D721Med (cell line): ENCODE measurements around the gene HOXA6.

ENCODE experiments used
- DNase-seq: peaks from one replicate; pipeline ENCODE4 v3.0.0; 2011; ENCODE audit warnings: low spot score; ENCODE audit not compliant: insufficient read length
- FAIRE-seq: peaks from 2 replicates; lab custom pipeline; 2011; peaks lifted over from hg19 to GRCh38; lab: Jason Lieb, UNC
- TF ChIP-seq, protein P1 (sequence below): IDR thresholded peaks from 2 replicates; pipeline ENCODE4 v1.5.1; 2012; ENCODE audit warnings: mild to moderate bottlenecking, control low read depth; ENCODE audit not compliant: insufficient read depth; ENCODE audit errors: missing control alignments

The HOXA6 gene

DNA sequence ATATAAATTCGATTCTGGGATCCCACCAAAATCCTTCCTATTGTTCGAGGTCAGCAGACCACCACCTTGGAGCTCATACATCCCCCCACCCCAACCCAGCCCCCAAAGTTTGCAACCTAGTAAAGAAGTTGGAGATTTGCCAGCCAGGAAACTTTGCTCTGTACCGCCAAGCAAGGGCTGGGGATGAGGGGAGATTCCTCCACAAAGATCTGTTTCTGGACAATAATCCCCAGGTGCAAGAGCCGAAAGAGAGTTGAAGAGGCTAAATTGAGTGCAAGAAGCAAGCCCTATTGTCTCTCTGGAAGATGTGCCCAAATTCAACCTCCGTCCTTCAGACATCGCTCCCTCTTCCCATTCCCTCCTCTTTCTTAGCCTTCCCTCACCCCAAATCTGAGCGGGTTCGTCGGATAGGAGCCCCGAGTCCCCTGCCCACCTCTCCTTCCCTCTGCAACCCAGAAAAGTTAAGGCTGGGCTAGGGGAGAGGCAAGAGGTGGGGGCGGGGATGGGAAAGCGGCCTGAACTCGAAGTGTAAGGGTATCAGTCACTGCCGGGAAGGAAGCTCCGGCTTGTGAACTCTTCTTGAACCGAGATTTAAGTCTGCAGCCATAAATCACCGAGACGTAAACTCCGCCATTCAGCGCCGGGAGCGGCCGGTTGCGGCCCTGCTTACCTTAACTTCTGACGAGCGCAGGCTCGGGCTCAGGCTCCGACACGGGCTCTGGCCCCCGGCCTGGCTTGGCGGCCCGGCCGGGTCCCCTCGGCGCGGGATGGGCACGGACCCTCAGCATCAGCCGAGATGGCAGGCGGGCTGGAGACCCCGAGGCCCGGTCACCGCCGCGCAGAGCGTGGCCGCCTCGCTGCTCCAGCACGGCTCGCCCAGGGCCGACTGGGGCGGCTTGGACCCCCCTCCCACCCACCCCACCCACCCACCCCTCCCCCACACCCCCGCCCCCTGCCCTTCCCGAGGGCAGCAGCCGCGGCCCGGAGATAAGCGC lies 34.3 kb downstream of the HOXA6 start:
- TF ChIP-seq, protein P1, sequence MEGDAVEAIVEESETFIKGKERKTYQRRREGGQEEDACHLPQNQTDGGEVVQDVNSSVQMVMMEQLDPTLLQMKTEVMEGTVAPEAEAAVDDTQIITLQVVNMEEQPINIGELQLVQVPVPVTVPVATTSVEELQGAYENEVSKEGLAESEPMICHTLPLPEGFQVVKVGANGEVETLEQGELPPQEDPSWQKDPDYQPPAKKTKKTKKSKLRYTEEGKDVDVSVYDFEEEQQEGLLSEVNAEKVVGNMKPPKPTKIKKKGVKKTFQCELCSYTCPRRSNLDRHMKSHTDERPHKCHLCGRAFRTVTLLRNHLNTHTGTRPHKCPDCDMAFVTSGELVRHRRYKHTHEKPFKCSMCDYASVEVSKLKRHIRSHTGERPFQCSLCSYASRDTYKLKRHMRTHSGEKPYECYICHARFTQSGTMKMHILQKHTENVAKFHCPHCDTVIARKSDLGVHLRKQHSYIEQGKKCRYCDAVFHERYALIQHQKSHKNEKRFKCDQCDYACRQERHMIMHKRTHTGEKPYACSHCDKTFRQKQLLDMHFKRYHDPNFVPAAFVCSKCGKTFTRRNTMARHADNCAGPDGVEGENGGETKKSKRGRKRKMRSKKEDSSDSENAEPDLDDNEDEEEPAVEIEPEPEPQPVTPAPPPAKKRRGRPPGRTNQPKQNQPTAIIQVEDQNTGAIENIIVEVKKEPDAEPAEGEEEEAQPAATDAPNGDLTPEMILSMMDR, result no peak
- no peak for FAIRE-seq
- no peak for DNase-seq

DNA sequence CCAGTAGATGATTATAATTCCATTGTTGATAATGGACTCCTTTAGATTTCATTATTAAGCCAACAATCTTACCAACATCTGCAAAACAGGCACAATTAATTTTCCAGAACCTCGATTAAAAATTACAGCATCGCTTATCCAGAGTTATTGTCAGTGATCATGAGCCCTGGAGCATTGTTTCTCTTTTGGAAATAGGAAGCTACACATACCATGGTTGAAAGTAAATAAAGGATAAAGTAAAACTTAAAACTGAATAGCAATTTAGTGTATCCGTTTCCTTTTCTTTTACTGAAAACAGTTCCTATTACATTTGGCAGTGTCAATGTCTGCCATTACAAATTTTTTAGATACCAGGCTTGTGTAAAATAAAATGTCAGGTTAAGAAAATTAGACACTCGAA lies 35.2 kb downstream of the HOXA6 start:
- FAIRE-seq (no peak), DNase-seq (no peak)

DNA sequence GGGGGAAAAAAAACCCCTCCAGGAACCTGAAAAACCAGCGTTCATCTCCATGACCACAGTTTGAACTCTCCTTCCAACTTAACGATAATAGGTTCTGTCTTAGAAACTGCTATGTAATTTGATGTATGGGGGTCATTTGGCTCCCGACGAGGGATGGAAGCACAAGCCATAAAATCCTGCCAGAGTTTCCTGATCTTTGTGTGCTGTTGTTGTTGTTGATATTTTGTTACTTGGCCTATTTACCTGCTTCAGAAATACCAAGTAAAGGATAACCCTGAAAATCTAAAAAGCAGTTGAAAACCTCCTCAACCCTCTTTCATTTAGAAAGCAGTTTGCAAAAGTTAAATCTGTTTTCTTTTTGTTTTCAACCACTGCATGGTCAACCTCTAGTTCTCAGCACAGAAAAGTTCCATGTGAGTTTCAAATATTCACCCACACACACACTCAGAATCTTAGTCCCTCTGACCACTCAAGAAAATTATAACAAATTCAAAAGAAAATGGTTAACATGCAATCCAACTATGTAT lies 35.8 kb downstream of the HOXA6 start:
- no peak for DNase-seq
- no peak for FAIRE-seq
- TF ChIP-seq, protein P1, result no peak

More for the DNA sequence above, 35.2 kb downstream of the HOXA6 start:
- TF ChIP-seq, protein P1, result no peak

DNA sequence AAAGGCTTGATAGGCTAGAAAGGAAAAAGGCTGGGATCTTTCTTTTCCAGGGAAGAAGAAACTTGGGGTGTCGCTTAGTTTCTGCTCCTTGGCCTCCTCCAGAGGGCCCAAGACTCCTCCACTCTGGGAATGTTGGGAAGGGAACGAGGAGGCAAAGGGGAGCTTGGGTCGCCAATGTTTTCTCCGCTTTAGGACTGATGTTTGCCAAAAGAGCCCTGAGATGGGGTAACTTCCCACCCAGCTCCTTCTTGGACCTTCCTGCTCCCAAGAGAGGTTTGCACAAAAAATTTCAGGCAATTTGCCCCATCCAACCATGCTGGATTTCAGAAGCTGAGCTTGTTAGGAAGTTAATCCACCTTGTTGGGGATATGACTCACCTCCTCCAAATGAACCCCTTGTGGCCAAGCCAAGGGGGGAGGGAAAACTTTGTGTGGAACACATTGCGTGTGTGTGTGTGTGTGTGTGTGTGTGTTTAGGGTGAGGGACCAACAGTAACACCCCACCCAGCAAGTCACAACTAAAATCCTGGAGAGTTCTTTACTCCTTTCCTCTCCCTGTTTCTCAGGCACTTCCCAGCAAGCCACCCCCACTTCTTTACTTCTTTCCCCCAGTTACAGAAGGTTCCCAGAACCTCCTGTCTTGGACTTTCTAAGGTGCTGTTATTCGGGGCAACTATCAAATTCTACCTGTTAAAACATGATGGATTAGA lies 36.4 kb downstream of the HOXA6 start:
- FAIRE-seq (no peak), DNase-seq (no peak)
- TF ChIP-seq, protein P1, result no peak

DNA sequence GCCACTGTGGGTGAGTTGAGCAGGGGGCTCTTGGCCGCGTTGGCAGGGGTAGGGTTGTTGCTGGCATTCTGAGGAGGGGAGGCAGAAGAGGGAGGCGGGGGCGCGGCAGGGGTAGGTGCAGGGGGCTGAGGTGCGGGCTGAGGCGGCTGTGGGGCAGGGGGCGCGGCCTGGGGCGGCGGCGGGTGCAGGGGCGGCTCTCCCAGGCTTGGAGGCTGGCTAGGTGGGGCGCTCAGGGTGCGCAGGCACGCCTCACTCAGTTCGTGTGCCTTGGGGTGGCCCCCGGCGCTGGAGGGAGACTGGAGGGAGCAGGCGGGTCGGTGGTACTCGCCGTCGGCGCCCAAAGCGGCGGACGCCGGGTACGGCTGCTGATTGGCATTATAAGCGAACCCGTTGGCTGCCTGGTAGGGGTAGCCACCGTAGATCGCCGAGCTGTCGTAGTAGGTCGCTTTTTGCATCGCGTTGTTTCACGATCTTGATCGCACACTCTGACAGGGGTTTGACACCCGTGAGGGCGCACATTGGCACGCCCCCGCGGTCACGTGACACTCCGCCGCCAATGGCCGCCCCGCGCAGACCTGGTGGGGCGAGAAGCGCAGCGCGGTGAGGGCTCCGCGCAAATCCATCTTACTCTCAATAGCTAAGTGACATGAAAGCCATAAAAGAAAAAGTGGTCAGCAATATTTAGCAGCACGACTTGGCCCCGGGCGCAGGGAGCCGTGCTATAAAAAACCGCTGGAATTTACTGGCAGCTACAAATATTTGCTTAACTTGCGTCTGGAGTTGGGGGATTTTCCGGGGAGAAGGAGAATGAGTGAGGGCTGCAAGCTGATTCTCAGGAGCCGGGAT lies 37.2 kb downstream of the HOXA6 start:
- TF ChIP-seq, protein P1, result no peak
- no peak for FAIRE-seq
- DNase-seq, result no peak

DNA sequence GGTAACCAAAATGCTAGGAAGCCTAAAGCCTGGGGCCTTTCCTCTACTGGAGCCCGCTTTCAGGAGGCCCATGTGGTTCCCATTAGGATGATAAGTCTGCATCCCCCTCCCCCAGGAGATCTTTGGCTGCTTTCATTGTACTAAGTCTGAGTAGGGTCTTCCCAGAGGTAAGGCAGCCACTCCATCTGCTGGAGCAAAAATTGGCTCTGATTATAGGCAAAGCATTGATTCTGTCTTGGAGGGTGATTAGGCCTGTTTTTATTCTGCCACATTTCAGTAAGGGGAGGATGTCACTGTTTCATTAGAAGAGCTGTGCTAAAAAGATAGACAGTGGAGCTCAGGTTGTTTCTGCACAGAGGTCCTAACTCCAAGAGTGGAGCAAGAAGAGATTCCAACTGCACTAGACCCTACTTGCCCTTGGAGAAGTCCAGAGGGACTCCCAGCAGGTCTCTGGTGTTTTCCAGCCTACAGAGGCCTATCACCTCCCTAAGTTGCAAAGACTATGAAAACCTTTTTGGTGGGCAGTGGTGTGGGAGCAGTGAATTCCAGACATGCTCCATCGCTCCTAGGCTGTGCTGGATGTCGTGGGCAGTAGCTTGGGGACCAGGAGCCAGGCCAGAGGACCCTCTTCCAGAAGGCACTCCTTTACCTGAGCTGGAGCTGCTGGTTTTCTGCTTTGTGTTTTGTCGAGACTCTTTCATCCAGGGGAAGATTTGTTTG lies 37.9 kb downstream of the HOXA6 start:
- DNase-seq, result no peak
- TF ChIP-seq, protein P1, result no peak
- FAIRE-seq, result no peak
